ENCODE measurements around the gene GSDME.

DNA sequence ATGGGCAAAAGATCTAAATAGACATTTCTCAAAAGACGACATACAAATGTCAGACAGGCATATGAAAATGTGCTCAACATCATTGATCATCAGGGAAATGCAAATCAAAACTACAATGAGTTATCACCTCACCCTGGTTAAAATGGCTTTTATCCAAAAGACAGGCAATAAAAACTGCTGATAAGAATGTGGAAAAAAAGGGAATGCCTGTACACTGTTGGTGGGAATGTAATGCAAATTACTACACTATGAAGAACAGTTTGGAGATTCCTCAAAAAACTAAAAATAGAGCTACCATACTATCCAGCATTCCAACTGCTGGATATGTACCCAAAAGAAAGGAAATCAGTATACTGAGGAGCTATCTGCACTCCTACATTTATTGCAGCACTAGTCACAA, 18.0 kb downstream of the GSDME start:
- TF ChIP-seq, protein P1, sequence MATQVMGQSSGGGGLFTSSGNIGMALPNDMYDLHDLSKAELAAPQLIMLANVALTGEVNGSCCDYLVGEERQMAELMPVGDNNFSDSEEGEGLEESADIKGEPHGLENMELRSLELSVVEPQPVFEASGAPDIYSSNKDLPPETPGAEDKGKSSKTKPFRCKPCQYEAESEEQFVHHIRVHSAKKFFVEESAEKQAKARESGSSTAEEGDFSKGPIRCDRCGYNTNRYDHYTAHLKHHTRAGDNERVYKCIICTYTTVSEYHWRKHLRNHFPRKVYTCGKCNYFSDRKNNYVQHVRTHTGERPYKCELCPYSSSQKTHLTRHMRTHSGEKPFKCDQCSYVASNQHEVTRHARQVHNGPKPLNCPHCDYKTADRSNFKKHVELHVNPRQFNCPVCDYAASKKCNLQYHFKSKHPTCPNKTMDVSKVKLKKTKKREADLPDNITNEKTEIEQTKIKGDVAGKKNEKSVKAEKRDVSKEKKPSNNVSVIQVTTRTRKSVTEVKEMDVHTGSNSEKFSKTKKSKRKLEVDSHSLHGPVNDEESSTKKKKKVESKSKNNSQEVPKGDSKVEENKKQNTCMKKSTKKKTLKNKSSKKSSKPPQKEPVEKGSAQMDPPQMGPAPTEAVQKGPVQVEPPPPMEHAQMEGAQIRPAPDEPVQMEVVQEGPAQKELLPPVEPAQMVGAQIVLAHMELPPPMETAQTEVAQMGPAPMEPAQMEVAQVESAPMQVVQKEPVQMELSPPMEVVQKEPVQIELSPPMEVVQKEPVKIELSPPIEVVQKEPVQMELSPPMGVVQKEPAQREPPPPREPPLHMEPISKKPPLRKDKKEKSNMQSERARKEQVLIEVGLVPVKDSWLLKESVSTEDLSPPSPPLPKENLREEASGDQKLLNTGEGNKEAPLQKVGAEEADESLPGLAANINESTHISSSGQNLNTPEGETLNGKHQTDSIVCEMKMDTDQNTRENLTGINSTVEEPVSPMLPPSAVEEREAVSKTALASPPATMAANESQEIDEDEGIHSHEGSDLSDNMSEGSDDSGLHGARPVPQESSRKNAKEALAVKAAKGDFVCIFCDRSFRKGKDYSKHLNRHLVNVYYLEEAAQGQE (IDR thresholded peaks at IDR 0.05; ENCODE audit: low read depth): no peak
- no peak for TF ChIP-seq EP300 (IDR thresholded peaks at IDR 0.05; ENCODE audit: borderline replicate concordance)
- TF ChIP-seq, protein P2, sequence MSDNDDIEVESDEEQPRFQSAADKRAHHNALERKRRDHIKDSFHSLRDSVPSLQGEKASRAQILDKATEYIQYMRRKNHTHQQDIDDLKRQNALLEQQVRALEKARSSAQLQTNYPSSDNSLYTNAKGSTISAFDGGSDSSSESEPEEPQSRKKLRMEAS (IDR thresholded peaks at IDR 0.05): no peak
- no peak for TF ChIP-seq FOXM1 (IDR thresholded peaks at IDR 0.05; ENCODE audit: borderline replicate concordance, low read depth)
- no peak for TF ChIP-seq TEAD4 (IDR thresholded peaks at IDR 0.05)
- no peak for TF ChIP-seq CREB1 (IDR thresholded peaks at IDR 0.05; ENCODE audit: low read depth)
- no peak for TF ChIP-seq TAF1 (IDR thresholded peaks at IDR 0.05; ENCODE audit: low read depth)
- TF ChIP-seq CEBPB (IDR thresholded peaks at IDR 0.05): no peak

All from Ishikawa (cell line).